Liver (tissue), 9 donors: ENCODE results near the gene SMIM44. TPM values are rescaled to one million over a fixed set of nuclear protein-coding genes. Genes with fewer than 3 reads are reported as not detected.
A peak's percentile ranks its signal among the peaks of the same experiment; 100 is the strongest.

Experiments
- DNase-seq: peaks from one replicate; pipeline ENCODE4 v3.0.0-alpha.2; 2017; ENCODE audit warnings: low spot score
- H3K27ac ChIP-seq, 2 donors: one replicate each; pipeline ENCODE4 v1.7.0; 2013; ENCODE audit warnings: inconsistent platforms in 2 of 2, low read length in 2 of 2, control low read depth in 1 of 2, low read depth in 1 of 2, mild to moderate bottlenecking in 1 of 2
- H3K27me3 ChIP-seq, 4 donors: one replicate each; pipeline versions ENCODE4 v1.6.1 to v1.7.0; 2013; ENCODE audit warnings: low read length in 3 of 4, inconsistent platforms in 1 of 4, mild to moderate bottlenecking in 1 of 4, moderate library complexity in 1 of 4; ENCODE audit not compliant: control insufficient read depth in 4 of 4, insufficient read depth in 4 of 4
- H3K36me3 ChIP-seq, 4 donors: one replicate each; pipeline versions ENCODE4 v1.6.1 to v1.7.0; 2013; ENCODE audit warnings: low read length in 3 of 4, mild to moderate bottlenecking in 3 of 4, low read depth in 1 of 4, moderate library complexity in 1 of 4; ENCODE audit not compliant: control insufficient read depth in 4 of 4, insufficient read depth in 3 of 4
- H3K4me1 ChIP-seq, 4 donors: one replicate each; pipeline versions ENCODE4 v1.6.1 to v1.7.0; 2013; ENCODE audit warnings: low read length in 3 of 4, mild to moderate bottlenecking in 3 of 4, moderate library complexity in 1 of 4; ENCODE audit not compliant: control insufficient read depth in 4 of 4, insufficient read depth in 4 of 4
- H3K4me3 ChIP-seq, 3 donors: one replicate each; pipeline versions ENCODE4 v1.6.1 to v1.7.0; 2013; ENCODE audit warnings: low read length in 3 of 3, control low read depth in 1 of 3, low read depth in 1 of 3, mild to moderate bottlenecking in 1 of 3
- H3K9ac ChIP-seq, 2 donors: one replicate each; pipeline ENCODE4 v1.7.0; 2013; ENCODE audit warnings: low read length in 2 of 2, mild to moderate bottlenecking in 2 of 2, moderate library complexity in 2 of 2, control low read depth in 1 of 2, low read depth in 1 of 2
- H3K9me3 ChIP-seq, 4 donors: one replicate each; pipeline versions ENCODE4 v1.6.1 to v1.7.0; 2013; ENCODE audit warnings: low read length in 3 of 4; ENCODE audit not compliant: control insufficient read depth in 4 of 4
- CTCF ChIP-seq: fragments of 150-350 bp; IDR thresholded peaks from 2 replicates; pipeline ENCODE4 v1.5.1; 2017; ENCODE audit warnings: improper control_type of control experiment, low read depth, low read length; ENCODE audit not compliant: missing input control
- EGR1 ChIP-seq, 2 donors: IDR thresholded peaks; 2 replicates each; pipeline ENCODE4 v1.6.1; 2016 to 2018; ENCODE audit warnings: antibody characterized with exemption in 2 of 2, low read depth in 2 of 2
- FOXA2 ChIP-seq: IDR thresholded peaks from 2 replicates; pipeline ENCODE4 v1.6.1; 2016; ENCODE audit warnings: antibody characterized with exemption
- GABPA ChIP-seq, 2 donors: IDR thresholded peaks in 1 of 2; conservative IDR thresholded peaks in 1 of 2; 2 replicates each; pipeline ENCODE4 v1.6.1; 2016; ENCODE audit warnings: antibody characterized with exemption in 2 of 2, mild to moderate bottlenecking in 1 of 2, moderate library complexity in 1 of 2
- HNF4A ChIP-seq, 2 donors: conservative IDR thresholded peaks; 2 replicates each; pipeline ENCODE4 v1.6.1; 2016; ENCODE audit warnings: antibody characterized with exemption in 2 of 2, mild to moderate bottlenecking in 2 of 2
- HNF4G ChIP-seq: IDR thresholded peaks from 2 replicates; pipeline ENCODE4 v1.6.1; 2016; ENCODE audit warnings: antibody characterized with exemption
- JUND ChIP-seq, 2 donors: IDR thresholded peaks; 2 replicates each; pipeline ENCODE4 v1.6.1; 2016; ENCODE audit warnings: antibody characterized with exemption in 2 of 2
- MAX ChIP-seq: IDR thresholded peaks from 2 replicates; pipeline ENCODE4 v1.6.1; 2016; ENCODE audit warnings: antibody characterized with exemption
- REST ChIP-seq: IDR thresholded peaks from 2 replicates; pipeline ENCODE4 v1.6.1; 2016; ENCODE audit warnings: antibody characterized with exemption, mild to moderate bottlenecking
- YY1 ChIP-seq: IDR thresholded peaks from 2 replicates; pipeline ENCODE4 v1.6.1; 2016; ENCODE audit warnings: antibody characterized with exemption, mild to moderate bottlenecking
- WGBS: extraction: QIAGEN DNeasy Blood & Tissue Kit; methylation state at CpG from one replicate; pipeline ENCODE4 v1.1.7; 2013; 5-methylcytosine and 5-hydroxymethylcytosine counted together
- polyA plus RNA-seq, 2 donors: library from polyadenylated mRNA; stranded (reverse) in 1 of 2; unstranded in 1 of 2; fragments of 200-250 nt in 1 of 2; fragments of >200 nt in 1 of 2; fragmentation: Nextera tagmentation in 1 of 2; extraction: Ambion mirVana in 1 of 2; gene quantifications; one replicate each; pipeline versions ENCODE4 v1.2.1 to v1.2.3, GENCODE V29; 2013 to 2015
- total RNA-seq, 2 donors: library from RNA; depleted of rRNA; stranded (reverse); fragments of >200 nt; gene quantifications; one replicate each; pipeline ENCODE4 v1.2.3, GENCODE V29; 2014
- donor health status: healthy.
- donor health status: healthy.
- donor health status: healthy.
- donor health status: healthy.
- donor health status: healthy.

SMIM44 gene
- total and polyA plus RNA-seq, 4 donors: not detected

- peaks cover 0 to 13% (median 3%) of the 10 kb centered on the region in 4 donors for H3K36me3 ChIP-seq
- H3K4me1 ChIP-seq: peaks cover 4 to 19% (median 16%) of the 10 kb centered on the region in 4 donors
- no peaks in the 10 kb centered on the region for H3K9me3 ChIP-seq
- H3K4me3 ChIP-seq: peak overlapping the region; percentile 77 to 98 (median 94)
- H3K27me3 ChIP-seq: no peaks in the 10 kb centered on the region
- 24% methylated on average over 18 of the region's 18 CpGs for WGBS
- TF ChIP-seq FOXA2 (no peak), CTCF (no peak)
- H3K27ac ChIP-seq: peak overlapping the region; percentile 93 to 96
- H3K9ac ChIP-seq: peak overlapping the region; percentile 34 to 98
- no peak for DNase-seq
Measured at GRCh38 chr19:3499738-3500428, 16.6 kb upstream of the SMIM44 start.

GRCh38 chr19:3497757-3498520 lies 14.7 kb upstream of the SMIM44 start:
- DNase-seq: no peak
- no peaks in the 10 kb centered on the region for H3K27me3 ChIP-seq
- H3K36me3 ChIP-seq: peaks cover 0 to 18% (median 5%) of the 10 kb centered on the region in 4 donors
- no peak overlapping the region for H3K4me3 ChIP-seq
- H3K27ac ChIP-seq: no peak overlapping the region
- TF ChIP-seq REST: no peak
- peaks cover 4 to 17% (median 14%) of the 10 kb centered on the region in 4 donors for H3K4me1 ChIP-seq
- WGBS: 98% methylated on average over 5 of the region's 5 CpGs
- H3K9ac ChIP-seq: no peak overlapping the region
- H3K9me3 ChIP-seq: no peaks in the 10 kb centered on the region

- no peaks in the 10 kb centered on the region for H3K9me3 ChIP-seq
- WGBS: 98% methylated on average over 32 of the region's 32 CpGs
- H3K9ac ChIP-seq: no peak overlapping the region
- no peaks in the 10 kb centered on the region for H3K27me3 ChIP-seq
- TF ChIP-seq YY1 (no peak), MAX (no peak), EGR1 (IDR thresholded peaks at IDR 0.05; ENCODE audit: low read depth in 2 of 2) (no peak), JUND (IDR thresholded peaks at IDR 0.05) (no peak), HNF4G (no peak), HNF4A (conservative IDR thresholded peaks at IDR 0.05) (no peak), REST (no peak), FOXA2 (no peak), GABPA (IDR thresholded peaks at IDR 0.05 in 1 of 2, conservative IDR thresholded peaks at IDR 0.05 in 1 of 2) (no peak)
- H3K27ac ChIP-seq: no peak overlapping the region
- peaks cover 0 to 28% (median 9%) of the 10 kb centered on the region in 4 donors for H3K36me3 ChIP-seq
- H3K4me1 ChIP-seq: peaks cover 4 to 17% (median 14%) of the 10 kb centered on the region in 4 donors
- no peak for DNase-seq
- no peak overlapping the region for H3K4me3 ChIP-seq
Measured at GRCh38 chr19:3496392-3497273, 13.4 kb upstream of the SMIM44 start.
